Measurements from ENCODE around the gene TRPM3.

TRPM3 gene

GRCh38 chr9:70893580-70894122 is 227.8 kb downstream of the TRPM3 start:
- DNase-seq (ENCODE audit: low read depth in 3 of 3): no peak

- no peak for DNase-seq (ENCODE audit: low read depth in 3 of 3)
These were observed 232.9 kb downstream of the TRPM3 start for GRCh38 chr9:70888471-70888870.

GRCh38 chr9:70887826-70888225 is 233.6 kb downstream of the TRPM3 start:
- DNase-seq (ENCODE audit: low read depth in 3 of 3): no peak

DNA sequence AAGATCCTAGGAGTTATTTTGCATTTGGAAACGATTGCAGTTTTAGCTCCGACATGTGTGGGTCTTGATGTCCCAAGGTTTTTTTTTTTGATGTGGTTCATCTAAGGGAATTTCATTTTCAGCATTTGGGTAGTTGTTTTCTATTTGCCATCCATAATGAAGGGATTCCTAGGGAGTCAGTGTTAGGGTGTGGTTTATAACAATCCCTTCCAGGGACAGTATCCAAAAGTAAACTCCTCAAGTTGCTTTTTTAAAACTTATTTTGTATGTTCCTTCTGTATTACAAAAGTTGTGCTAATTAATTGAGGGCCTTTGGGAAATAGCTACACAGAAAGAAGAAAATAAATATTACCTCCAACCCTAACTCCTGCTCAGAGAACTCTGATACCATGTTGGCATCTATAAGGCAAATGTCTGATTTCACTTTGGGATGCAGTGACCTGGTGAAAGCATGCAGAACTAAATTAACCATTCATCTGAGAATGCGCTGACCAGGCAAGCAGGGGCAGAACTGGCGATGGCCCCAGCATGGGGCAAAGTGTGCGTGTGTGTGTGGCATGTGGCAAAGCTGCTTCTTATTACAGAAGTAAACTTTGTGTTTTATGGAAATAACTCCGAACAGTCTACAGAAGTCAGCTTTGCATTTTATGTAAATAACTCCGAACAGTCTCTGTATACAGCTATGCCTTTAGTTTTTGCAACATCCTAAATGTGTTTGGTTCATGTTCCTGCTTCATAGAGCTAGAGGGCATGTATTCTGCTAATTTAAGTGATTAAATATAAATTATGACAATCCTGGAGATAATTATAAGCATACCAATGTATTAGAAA is 237.2 kb downstream of the TRPM3 start:
- no peak for DNase-seq (ENCODE audit: low read depth in 3 of 3)

GRCh38 chr9:70883056-70883455 is 238.4 kb downstream of the TRPM3 start:
- DNase-seq (ENCODE audit: low read depth in 3 of 3): no peak

DNA sequence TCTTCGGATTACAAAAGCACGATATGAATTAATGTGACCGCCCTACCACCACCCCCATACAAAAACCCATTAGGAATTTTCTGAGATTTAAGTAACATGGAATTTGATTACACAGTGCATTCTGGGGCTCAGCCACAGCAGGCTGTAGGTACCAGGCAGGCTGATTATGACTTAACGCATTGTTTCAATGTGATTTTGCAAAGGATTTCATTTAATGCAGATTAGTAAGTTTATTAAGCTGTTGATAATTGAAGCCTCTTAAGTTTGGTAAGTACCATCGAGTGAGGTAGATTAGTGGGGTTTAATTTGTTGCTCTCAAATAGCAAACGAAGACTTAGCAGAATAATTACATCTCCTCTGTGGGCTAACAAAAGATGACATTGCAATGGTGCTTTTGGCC is 240.1 kb downstream of the TRPM3 start:
- DNase-seq (ENCODE audit: low read depth in 3 of 3): no peak

- DNase-seq (ENCODE audit: low read depth in 3 of 3): no peak
These were observed 240.9 kb downstream of the TRPM3 start for GRCh38 chr9:70880535-70880934.

DNA sequence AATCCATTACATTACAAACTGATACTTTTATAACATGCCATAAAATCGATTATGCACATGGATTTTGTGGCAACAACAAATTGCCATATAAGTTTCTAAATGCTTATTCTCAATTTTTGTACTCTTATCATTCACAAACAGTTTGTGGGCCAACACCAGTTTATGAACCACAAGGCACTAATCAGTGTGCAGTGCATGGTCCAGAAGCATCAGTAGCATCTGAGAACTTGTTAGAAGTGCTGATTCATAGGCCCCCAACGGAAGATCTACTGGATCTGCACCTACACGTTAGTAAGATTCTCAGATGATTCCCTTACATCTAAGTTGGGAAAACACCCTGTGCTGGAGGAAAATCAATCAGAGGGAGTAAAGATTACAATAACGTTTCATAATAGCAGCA is 242.8 kb downstream of the TRPM3 start:
- DNase-seq (ENCODE audit: low read depth in 3 of 3): no peak

DNA sequence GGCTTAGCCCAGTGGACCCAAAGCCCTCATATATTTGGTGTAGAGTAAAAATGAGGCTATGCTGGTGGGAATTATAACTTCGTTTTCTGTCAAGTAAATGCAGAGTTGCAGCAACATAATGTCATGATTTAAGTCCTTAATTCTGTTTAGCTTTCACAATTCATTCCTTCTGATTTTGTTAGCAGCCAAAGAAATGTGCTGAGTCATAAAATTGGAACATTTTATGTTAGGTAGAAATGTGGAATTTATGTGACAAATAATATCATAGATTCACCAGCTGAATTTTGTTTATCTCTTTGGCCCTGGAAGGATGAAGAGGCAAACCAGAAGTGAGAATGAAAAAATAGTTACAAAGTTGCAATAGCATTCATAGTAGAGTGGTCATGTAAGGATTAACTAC is 247.0 kb downstream of the TRPM3 start:
- DNase-seq (ENCODE audit: low read depth in 3 of 3): no peak

GRCh38 chr9:70873506-70873905 is 247.9 kb downstream of the TRPM3 start:
- no peak for DNase-seq (ENCODE audit: low read depth in 3 of 3)

- no peak for DNase-seq (ENCODE audit: low read depth in 3 of 3)
These were observed 252.5 kb downstream of the TRPM3 start for GRCh38 chr9:70868661-70869652.

DNA sequence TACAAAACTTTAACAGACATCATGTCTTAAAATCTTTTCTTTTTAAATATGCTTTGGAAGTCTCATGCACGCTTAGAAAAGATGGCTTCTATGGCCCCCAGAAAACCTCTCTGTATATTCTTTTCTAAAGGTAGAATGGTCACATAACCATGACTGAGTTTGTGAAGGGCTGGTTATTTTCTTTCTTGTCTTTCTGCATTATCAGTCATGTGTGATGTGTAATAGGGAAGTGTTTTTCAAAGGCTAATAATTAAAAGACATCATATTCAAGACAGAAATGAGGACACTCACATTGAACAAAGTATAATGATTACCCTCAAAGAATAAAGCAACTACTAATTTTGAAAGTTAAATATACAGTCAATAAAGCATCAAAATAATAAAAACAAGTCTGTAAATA is 253.4 kb downstream of the TRPM3 start:
- no peak for DNase-seq (ENCODE audit: low read depth in 3 of 3)

- DNase-seq (ENCODE audit: low read depth in 3 of 3): no peak
These were observed 255.9 kb downstream of the TRPM3 start for GRCh38 chr9:70865471-70865870.

DNA sequence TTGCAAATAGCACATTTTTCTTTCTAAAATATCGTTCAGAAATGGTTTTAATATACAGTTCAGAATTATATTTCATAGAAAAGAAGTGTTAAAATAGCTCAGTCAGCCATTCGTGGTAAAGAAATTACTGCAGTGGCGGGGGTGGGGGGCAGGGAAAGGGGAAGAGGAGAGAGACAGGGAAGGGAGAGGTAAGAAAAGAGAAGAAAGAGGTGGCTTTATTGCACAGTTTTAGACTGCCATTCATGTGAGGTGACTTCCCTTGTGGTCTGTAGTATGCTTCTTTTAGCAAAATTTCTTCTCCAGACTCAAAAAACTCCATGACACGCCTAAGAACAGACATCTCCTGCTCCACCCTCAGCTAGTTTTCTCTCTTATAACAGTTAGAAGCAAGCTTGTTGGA is 259.6 kb downstream of the TRPM3 start:
- DNase-seq (ENCODE audit: low read depth in 3 of 3): no peak

GRCh38 chr9:70861376-70861775 is 260.0 kb downstream of the TRPM3 start:
- DNase-seq (ENCODE audit: low read depth in 3 of 3): no peak

GRCh38 chr9:70859694-70860093 is 261.7 kb downstream of the TRPM3 start:
- DNase-seq (ENCODE audit: low read depth in 3 of 3): no peak

GRCh38 chr9:70856411-70856810 is 265.0 kb downstream of the TRPM3 start:
- DNase-seq (ENCODE audit: low read depth in 3 of 3): no peak

DNA sequence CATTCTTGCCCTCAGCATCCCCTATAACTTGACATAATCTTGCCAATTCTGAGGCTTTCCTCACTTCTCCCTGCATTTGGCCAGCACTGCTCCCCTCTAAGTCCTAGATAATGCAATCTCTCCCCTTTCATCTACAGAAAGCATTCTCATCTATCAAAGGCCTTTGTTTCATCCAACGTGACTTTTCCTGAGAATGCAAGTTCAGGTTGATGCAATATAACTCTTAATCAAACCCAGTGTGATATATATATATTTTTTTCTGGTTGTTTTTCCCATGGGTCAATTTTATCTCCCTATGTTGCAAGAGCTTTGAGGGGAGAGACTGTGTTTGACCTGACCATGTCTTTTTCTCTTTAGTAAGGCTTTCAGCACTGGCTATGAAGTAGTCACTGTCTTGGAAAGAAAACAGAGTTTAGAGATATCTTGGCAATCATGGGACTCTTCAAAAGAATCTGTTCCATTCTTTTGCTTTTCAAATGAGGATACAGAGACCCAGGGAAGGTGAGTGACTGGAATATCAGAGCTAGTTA is 268.6 kb downstream of the TRPM3 start:
- no peak for DNase-seq (ENCODE audit: low read depth in 3 of 3)

DNA sequence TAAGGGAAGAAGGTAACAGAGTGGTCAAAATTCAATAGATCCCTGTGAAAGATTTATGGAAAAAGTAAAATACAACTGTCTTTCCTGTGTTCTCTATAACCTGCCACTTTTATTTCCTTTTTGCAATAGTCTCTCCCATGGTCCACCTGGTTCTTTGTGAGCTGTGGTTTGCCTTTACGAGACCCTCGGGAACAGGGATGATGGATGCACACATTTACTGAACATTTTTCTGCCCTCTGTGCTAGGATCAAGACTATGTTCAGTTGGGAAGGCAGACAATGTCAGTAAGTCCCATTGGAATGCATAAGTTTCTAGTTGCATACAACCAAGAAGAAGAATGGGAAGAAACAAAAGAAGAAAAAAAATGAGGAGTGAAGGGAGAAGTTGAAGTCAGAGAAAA is 281.2 kb downstream of the TRPM3 start:
- DNase-seq (ENCODE audit: low read depth in 3 of 3): no peak

- DNase-seq (ENCODE audit: low read depth in 3 of 3): no peak
These were observed 286.1 kb downstream of the TRPM3 start for GRCh38 chr9:70835323-70835722.

DNA sequence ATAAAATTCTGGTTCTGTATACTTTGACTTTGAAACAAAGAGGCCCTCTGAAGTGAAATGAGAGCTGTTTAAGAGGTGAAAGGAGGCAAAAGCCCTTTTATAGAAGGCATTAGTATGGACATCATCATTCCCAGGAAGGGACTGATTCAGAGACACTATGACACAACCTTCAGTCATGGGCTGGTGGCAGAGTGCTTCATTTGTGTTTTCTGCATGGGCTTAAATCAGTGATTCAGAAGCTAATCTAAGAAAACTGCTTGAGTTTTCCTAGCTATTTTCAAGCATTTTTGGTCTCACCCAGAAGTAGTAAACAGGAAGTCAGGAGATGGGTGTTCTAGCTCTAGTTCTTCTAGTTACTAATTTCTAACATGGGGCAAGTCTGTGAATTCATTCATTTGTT is 288.9 kb downstream of the TRPM3 start:
- DNase-seq (ENCODE audit: low read depth in 3 of 3): no peak

GRCh38 chr9:70830618-70831017 is 290.8 kb downstream of the TRPM3 start:
- DNase-seq (ENCODE audit: low read depth in 3 of 3): no peak

All from stimulated activated CD4-positive, alpha-beta T cell treated with anti-CD3 and anti-CD28 coated beads, TNF-alpha, amount 100 ng/mL, for 48 hours (primary cell).